Measurements from ENCODE around the gene GBGT1.
"Not testable (repeated sequence)": the region's sequence is repeated elsewhere in the genome, so short reads cannot be mapped to it uniquely, and the experiment has no call there.

The GBGT1 gene

GRCh38 chr9:133207540-133208170 lies 43.9 kb upstream of the GBGT1 start:
- WGBS (ENCODE audit: insufficient coverage): 90% methylated on average over 12 of the region's 16 CpGs
- H3K9me3 ChIP-seq (ENCODE audit: control extremely low read depth in 1 of 5, control insufficient read depth in 4 of 5, insufficient read depth in 2 of 5, low read depth in 1 of 5, low read length in 4 of 5): peaks cover 0 to 8% (median 4%) of the 10 kb centered on the region in 5 experiments
- CTCF ChIA-PET: interaction anchor here (1.4 kb wide), 2 partner anchors 19 to 31 kb away, joined by 4 to 5 read pairs; no protein-coding TSS in a partner anchor
- H3K4me1 ChIP-seq (ENCODE audit: control extremely low read depth in 1 of 4, control insufficient read depth in 4 of 4, insufficient read depth in 4 of 4, low read length in 3 of 4): no peaks in the 10 kb centered on the region
- H3K27me3 ChIP-seq (replicated peaks in 2 of 5; ENCODE audit: control insufficient read depth in 4 of 5, insufficient read depth in 5 of 5, low read length in 4 of 5): peaks cover 0 to 4% (median 0%) of the 10 kb centered on the region in 5 experiments
- POLR2A ChIA-PET: no interaction called here
- H3K36me3 ChIP-seq (ENCODE audit: control insufficient read depth in 4 of 4, insufficient read depth in 4 of 4, low read length in 3 of 4): no peaks in the 10 kb centered on the region
- H3K27ac ChIP-seq (ENCODE audit: insufficient read depth in 1 of 2, low read depth in 1 of 2, low read length in 2 of 2, poor library complexity in 1 of 2, severe bottlenecking in 2 of 2): no peak overlapping the region
- no peak for DNase-seq
- H3K4me3 ChIP-seq (ENCODE audit: control insufficient read depth in 1 of 7, extremely low read depth in 1 of 7, insufficient read depth in 4 of 7, low read depth in 2 of 7, low read length in 6 of 7): no peak overlapping the region

GRCh38 chr9:133207021-133207531 lies 43.4 kb upstream of the GBGT1 start:
- POLR2A ChIA-PET: no interaction called here
- Histone ChIP-seq H3K27ac (ENCODE audit: insufficient read depth in 1 of 2, low read depth in 1 of 2, low read length in 2 of 2, poor library complexity in 1 of 2, severe bottlenecking in 2 of 2) (no peak overlapping the region), H3K4me1 (ENCODE audit: control extremely low read depth in 1 of 4, control insufficient read depth in 4 of 4, insufficient read depth in 4 of 4, low read length in 3 of 4) (no peaks in the 10 kb centered on the region), H3K9me3 (ENCODE audit: control extremely low read depth in 1 of 5, control insufficient read depth in 4 of 5, insufficient read depth in 2 of 5, low read depth in 1 of 5, low read length in 4 of 5) (peaks cover 0 to 8% (median 4%) of the 10 kb centered on the region in 5 experiments), H3K36me3 (ENCODE audit: control insufficient read depth in 4 of 4, insufficient read depth in 4 of 4, low read length in 3 of 4) (no peaks in the 10 kb centered on the region), H3K4me3 (ENCODE audit: control insufficient read depth in 1 of 7, extremely low read depth in 1 of 7, insufficient read depth in 4 of 7, low read depth in 2 of 7, low read length in 6 of 7) (no peak overlapping the region), H3K27me3 (replicated peaks in 2 of 5; ENCODE audit: control insufficient read depth in 4 of 5, insufficient read depth in 5 of 5, low read length in 4 of 5) (peaks cover 0 to 4% (median 0%) of the 10 kb centered on the region in 5 experiments)
- CTCF ChIA-PET: interaction anchor here (1.4 kb wide), 2 partner anchors 19 to 32 kb away, joined by 4 to 5 read pairs; no protein-coding TSS in a partner anchor
- DNase-seq: no peak
- WGBS (ENCODE audit: insufficient coverage): 92% methylated on average over 10 of the region's 14 CpGs

GRCh38 chr9:133205996-133206931 lies 42.5 kb upstream of the GBGT1 start:
- POLR2A ChIA-PET: no interaction called here
- Histone ChIP-seq H3K27me3 (replicated peaks in 2 of 5; ENCODE audit: control insufficient read depth in 4 of 5, insufficient read depth in 5 of 5, low read length in 4 of 5) (peaks cover 0 to 6% (median 0%) of the 10 kb centered on the region in 5 experiments), H3K4me1 (ENCODE audit: control extremely low read depth in 1 of 4, control insufficient read depth in 4 of 4, insufficient read depth in 4 of 4, low read length in 3 of 4) (no peaks in the 10 kb centered on the region), H3K4me3 (ENCODE audit: control insufficient read depth in 1 of 7, extremely low read depth in 1 of 7, insufficient read depth in 4 of 7, low read depth in 2 of 7, low read length in 6 of 7) (no peak overlapping the region), H3K9me3 (ENCODE audit: control extremely low read depth in 1 of 5, control insufficient read depth in 4 of 5, insufficient read depth in 2 of 5, low read depth in 1 of 5, low read length in 4 of 5) (peaks cover 0 to 4% (median 2%) of the 10 kb centered on the region in 5 experiments), H3K27ac (ENCODE audit: insufficient read depth in 1 of 2, low read depth in 1 of 2, low read length in 2 of 2, poor library complexity in 1 of 2, severe bottlenecking in 2 of 2) (no peak overlapping the region), H3K36me3 (ENCODE audit: control insufficient read depth in 4 of 4, insufficient read depth in 4 of 4, low read length in 3 of 4) (no peaks in the 10 kb centered on the region)
- CTCF ChIA-PET: interaction anchor here (1.1 to 1.4 kb wide), 4 partner anchors 18 to 33 kb away, joined by 4 to 5 read pairs (median 4); no protein-coding TSS in a partner anchor
- no peak for DNase-seq
- WGBS (ENCODE audit: insufficient coverage): 88% methylated on average over 24 of the region's 35 CpGs

- POLR2A ChIA-PET; H3K27me3 ChIP-seq (replicated peaks in 2 of 5; ENCODE audit: control insufficient read depth in 4 of 5, insufficient read depth in 5 of 5, low read length in 4 of 5); H3K36me3 ChIP-seq (ENCODE audit: control insufficient read depth in 4 of 4, insufficient read depth in 4 of 4, low read length in 3 of 4); DNase-seq; H3K27ac ChIP-seq (ENCODE audit: insufficient read depth in 1 of 2, low read depth in 1 of 2, low read length in 2 of 2, poor library complexity in 1 of 2, severe bottlenecking in 2 of 2); H3K4me3 ChIP-seq (ENCODE audit: control insufficient read depth in 1 of 7, extremely low read depth in 1 of 7, insufficient read depth in 4 of 7, low read depth in 2 of 7, low read length in 6 of 7); H3K9me3 ChIP-seq (ENCODE audit: control extremely low read depth in 1 of 5, control insufficient read depth in 4 of 5, insufficient read depth in 2 of 5, low read depth in 1 of 5, low read length in 4 of 5); H3K4me1 ChIP-seq (ENCODE audit: control extremely low read depth in 1 of 4, control insufficient read depth in 4 of 4, insufficient read depth in 4 of 4, low read length in 3 of 4): not testable (repeated sequence)
- CTCF ChIA-PET: interaction anchor here (1.1 to 1.3 kb wide), 2 partner anchors 18 to 34 kb away, joined by 4 to 5 read pairs; no protein-coding TSS in a partner anchor
- 91% methylated on average over 10 of the region's 14 CpGs for WGBS (ENCODE audit: insufficient coverage)
Observed at GRCh38 chr9:133205481-133205887, 41.8 kb upstream of the GBGT1 start.

- no peak overlapping the region for H3K27ac ChIP-seq (ENCODE audit: insufficient read depth in 1 of 2, low read depth in 1 of 2, low read length in 2 of 2, poor library complexity in 1 of 2, severe bottlenecking in 2 of 2)
- DNase-seq: no peak
- H3K4me1 ChIP-seq (ENCODE audit: control extremely low read depth in 1 of 4, control insufficient read depth in 4 of 4, insufficient read depth in 4 of 4, low read length in 3 of 4): peaks cover 0 to 7% (median 5%) of the 10 kb centered on the region in 4 experiments
- no peaks in the 10 kb centered on the region for H3K36me3 ChIP-seq (ENCODE audit: control insufficient read depth in 4 of 4, insufficient read depth in 4 of 4, low read length in 3 of 4)
- peaks cover 0 to 6% (median 0%) of the 10 kb centered on the region in 5 experiments for H3K27me3 ChIP-seq (replicated peaks in 2 of 5; ENCODE audit: control insufficient read depth in 4 of 5, insufficient read depth in 5 of 5, low read length in 4 of 5)
- ChIA-PET POLR2A (no interaction called here), CTCF (interaction anchor here (1.1 to 1.3 kb wide), 2 partner anchors 17 to 34 kb away, joined by 4 to 5 read pairs; no protein-coding TSS in a partner anchor)
- WGBS (ENCODE audit: insufficient coverage): 85% methylated on average over 4 of the region's 8 CpGs
- no peaks in the 10 kb centered on the region for H3K9me3 ChIP-seq (ENCODE audit: control extremely low read depth in 1 of 5, control insufficient read depth in 4 of 5, insufficient read depth in 2 of 5, low read depth in 1 of 5, low read length in 4 of 5)
- H3K4me3 ChIP-seq (ENCODE audit: control insufficient read depth in 1 of 7, extremely low read depth in 1 of 7, insufficient read depth in 4 of 7, low read depth in 2 of 7, low read length in 6 of 7): no peak overlapping the region
Observed at GRCh38 chr9:133204993-133205336, 41.3 kb upstream of the GBGT1 start.

DNA sequence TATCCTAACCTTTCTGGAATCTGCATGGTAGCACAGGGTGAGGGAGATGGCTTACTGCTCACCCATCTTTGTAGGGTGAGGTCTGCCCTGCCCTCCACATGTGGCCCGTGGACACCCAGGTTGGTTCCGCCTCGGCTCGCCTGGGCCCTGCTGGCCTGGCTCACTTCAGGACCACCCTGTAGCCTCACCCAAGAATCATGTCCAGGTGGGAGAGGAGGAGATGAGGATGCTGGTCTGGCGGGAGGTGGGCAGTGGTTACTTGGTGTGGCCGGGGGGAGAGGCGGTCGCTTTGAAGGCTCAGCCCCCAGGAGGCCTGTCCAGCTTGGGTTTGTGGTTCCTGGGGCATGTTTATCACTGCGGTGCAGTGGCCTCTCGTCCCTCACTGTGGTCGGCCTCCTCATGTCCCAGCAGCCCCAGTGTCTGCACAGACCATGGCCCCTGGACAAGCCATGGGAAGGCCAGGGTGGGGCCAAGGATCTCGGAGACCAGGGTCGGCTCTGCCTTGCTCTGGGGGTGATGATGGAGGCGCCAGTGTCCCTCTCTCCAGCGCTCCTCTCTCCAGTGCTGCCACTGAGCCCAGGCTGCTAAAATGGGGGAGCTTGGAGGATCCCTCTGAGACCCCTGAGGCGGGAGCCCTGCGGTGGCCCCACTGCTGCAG lies 40.8 kb upstream of the GBGT1 start:
- whole genome bisulfite sequencing (ENCODE audit: insufficient coverage): 96% methylated on average over 12 of the region's 17 CpGs
- no peaks in the 10 kb centered on the region for H3K9me3 ChIP-seq (ENCODE audit: control extremely low read depth in 1 of 5, control insufficient read depth in 4 of 5, insufficient read depth in 2 of 5, low read depth in 1 of 5, low read length in 4 of 5)
- DNase-seq: no peak
- ChIA-PET CTCF (interaction anchor here (1.3 kb wide), 1 partner anchor 35 kb away, joined by 4 read pairs; no protein-coding TSS in a partner anchor), POLR2A (no interaction called here)
- peaks cover 0 to 6% (median 0%) of the 10 kb centered on the region in 5 experiments for H3K27me3 ChIP-seq (replicated peaks in 2 of 5; ENCODE audit: control insufficient read depth in 4 of 5, insufficient read depth in 5 of 5, low read length in 4 of 5)
- no peak overlapping the region for H3K27ac ChIP-seq (ENCODE audit: insufficient read depth in 1 of 2, low read depth in 1 of 2, low read length in 2 of 2, poor library complexity in 1 of 2, severe bottlenecking in 2 of 2)
- no peaks in the 10 kb centered on the region for H3K36me3 ChIP-seq (ENCODE audit: control insufficient read depth in 4 of 4, insufficient read depth in 4 of 4, low read length in 3 of 4)
- no peak overlapping the region for H3K4me3 ChIP-seq (ENCODE audit: control insufficient read depth in 1 of 7, extremely low read depth in 1 of 7, insufficient read depth in 4 of 7, low read depth in 2 of 7, low read length in 6 of 7)
- peaks cover 0 to 7% (median 7%) of the 10 kb centered on the region in 4 experiments for H3K4me1 ChIP-seq (ENCODE audit: control extremely low read depth in 1 of 4, control insufficient read depth in 4 of 4, insufficient read depth in 4 of 4, low read length in 3 of 4)

Measured in common myeloid progenitor, CD34-positive (primary cell).